Transverse colon (tissue), 4 donors: ENCODE measurements around the gene HIPK4.

Experiments used
- CTCF ChIP-seq, 5 experiments: fragments of 200-600 bp in 3 of 5; fragments of 450-650 bp in 2 of 5; sonication (generic) in 3 of 5; IDR thresholded peaks; 1 replicate in 2 of 5; 2 replicates in 3 of 5; pipeline ENCODE4 v1.5.1; 2016 to 2017; ENCODE audit warnings: antibody characterized with exemption in 5 of 5, inconsistent platforms in 3 of 5, mild to moderate bottlenecking in 2 of 5, moderate library complexity in 1 of 5
- EP300 ChIP-seq: sonication (generic); formaldehyde crosslinking; IDR thresholded peaks from one replicate; pipeline ENCODE4 v1.6.1; 2017; ENCODE audit warnings: antibody characterized with exemption, low read depth
- POLR2A ChIP-seq: fragments of 450-650 bp; IDR thresholded peaks from one replicate; pipeline ENCODE4 v1.6.1; 2016; ENCODE audit warnings: antibody characterized with exemption, mild to moderate bottlenecking, moderate library complexity
- POLR2AphosphoS5 ChIP-seq, 3 donors: sonication (generic); formaldehyde crosslinking; IDR thresholded peaks; one replicate each; pipeline ENCODE4 v1.6.1; 2016; ENCODE audit warnings: antibody characterized with exemption in 3 of 3

GRCh38 chr19:40387155-40387554 is 2.8 kb downstream of the HIPK4 start:
- TF ChIP-seq CTCF (IDR thresholded peaks at IDR 0.05): no peak
- no peak for TF ChIP-seq POLR2A
- TF ChIP-seq EP300: no peak
- no peak for TF ChIP-seq POLR2AphosphoS5 (IDR thresholded peaks at IDR 0.05)
